Activated T-cell treated with anti-CD3 and anti-CD28 coated beads, Interleukin-2, amount 50 U/mL, for 48 hours (primary cell): ENCODE data around the gene FGD4.

ENCODE experiments used
- DNase-seq, 2 experiments: peaks; one replicate each; pipeline ENCODE4 v3.0.0-alpha.2; 2020

FGD4 gene

DNA sequence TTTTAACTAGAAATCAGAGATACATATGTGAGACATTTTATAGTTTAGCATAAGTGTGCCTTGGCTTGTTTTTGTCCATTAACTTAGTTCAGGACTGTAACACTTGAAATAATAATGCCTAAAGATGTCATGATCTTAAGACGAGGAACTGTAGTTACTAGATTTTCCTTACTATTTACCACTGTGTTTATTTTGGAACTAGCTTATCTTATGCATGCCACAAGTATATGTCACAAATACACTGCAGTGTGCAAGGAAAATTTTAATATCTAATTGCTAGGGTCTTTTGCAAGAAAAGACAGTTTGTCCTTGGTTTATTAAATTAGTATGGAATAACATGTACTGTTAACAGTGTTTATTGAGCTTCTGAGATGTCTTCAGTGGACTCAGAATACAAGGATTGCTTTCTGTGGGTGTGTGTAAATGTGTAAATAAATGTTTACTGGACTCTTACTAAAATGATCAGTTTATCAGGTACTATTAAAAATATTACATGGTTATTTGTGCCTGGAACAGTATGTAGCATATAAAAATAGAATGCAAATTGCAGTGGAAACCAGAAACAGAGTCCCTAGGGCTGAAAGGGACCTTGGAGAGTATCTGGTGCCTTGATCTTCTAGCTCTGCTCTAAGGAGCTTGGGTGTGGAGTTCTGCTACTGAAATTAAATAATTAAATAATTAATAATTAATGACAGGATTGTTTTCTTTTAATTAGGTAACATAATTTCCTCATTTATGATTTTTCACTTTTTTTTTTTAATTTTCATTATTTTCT is 58.1 kb downstream of the FGD4 start:
- DNase-seq, result no peak

DNA sequence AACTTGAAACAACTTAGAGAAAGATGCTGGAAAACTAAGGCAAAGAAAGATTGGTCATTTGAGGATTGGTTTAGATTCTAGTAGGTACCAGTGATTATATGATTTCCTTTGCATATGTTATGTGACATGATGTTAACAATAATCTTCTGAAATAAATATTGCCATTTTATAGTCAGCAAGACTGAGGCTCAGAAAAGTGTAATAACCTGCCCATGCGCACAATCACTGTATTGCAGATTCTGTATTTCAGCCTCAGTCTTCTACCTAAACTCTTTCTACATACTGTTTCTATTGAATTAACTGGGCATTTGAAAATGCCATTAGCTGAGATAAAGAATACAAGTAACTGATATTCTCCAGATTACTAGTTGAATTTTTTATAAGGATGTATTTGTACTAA is 61.3 kb downstream of the FGD4 start:
- DNase-seq, result no peak

DNA sequence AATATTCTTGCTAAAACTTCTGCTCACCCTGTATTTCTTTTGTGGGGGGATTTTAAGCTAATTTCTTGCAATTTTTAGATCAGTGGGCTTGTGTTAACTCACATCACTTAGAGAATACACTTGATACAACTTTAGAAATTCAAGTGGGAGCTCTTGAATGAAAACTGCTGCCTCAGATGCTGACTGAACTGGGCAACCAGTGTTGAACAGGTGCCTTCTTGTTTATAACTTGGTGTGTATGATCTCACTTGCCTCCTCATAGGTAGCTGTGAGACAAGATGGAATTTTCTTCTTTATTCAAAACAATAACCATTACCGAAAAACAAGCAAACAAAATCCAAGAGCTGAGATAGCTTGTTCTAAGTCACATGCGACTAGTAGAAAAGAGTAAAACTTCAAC is 63.5 kb downstream of the FGD4 start:
- no peak for DNase-seq

DNA sequence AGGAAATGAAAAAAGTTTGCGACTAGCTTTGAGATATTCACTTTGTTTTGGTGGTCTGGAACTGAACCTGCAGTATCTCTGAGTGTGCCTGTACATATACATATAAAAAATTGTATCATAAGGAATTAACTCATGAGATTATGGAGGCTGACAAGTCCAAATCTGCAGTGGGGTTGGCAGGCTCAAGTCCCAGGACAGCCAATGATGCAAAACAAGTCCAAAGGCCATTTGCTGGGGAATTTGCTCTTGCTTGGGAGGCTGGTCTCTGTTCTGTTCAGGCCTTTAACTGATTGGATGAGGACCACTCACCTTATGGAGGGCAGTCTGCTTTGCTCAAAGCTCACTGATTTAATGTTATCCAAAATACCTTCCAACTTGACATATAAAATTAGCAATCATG is 66.8 kb downstream of the FGD4 start:
- no peak for DNase-seq

DNA sequence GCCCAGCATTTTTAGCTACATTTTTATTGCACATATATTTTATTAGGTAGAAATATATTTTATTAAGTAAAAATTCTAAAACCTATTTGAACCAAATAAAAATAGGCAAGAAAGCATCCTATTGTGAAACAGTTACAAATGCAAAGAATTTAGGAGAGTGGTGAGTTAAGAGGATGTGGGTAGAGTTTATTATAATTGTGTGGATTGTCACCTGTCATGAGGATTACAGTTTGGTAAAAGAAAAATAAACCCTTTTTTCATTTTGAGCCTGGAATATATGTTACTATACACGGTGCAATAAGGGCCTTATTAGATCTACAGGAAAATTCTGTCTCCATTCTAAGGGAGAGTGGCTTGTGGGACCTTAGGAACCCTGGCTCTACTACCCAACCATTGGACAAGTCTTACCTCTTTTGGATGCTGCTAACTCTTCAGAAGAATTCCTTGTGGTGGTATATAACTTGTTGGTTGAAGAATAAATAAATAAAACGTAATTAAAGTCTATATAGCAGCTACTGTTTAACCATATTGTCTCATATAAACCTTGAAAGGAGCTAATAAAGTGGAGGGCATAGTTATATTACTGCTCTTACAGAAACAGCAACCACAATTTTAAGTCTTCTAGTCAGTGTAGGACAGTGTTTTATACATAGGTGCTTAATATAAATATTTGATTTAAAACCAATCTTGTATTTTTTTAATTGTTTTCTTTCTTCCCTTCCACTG is 67.8 kb downstream of the FGD4 start:
- DNase-seq, result no peak

DNA sequence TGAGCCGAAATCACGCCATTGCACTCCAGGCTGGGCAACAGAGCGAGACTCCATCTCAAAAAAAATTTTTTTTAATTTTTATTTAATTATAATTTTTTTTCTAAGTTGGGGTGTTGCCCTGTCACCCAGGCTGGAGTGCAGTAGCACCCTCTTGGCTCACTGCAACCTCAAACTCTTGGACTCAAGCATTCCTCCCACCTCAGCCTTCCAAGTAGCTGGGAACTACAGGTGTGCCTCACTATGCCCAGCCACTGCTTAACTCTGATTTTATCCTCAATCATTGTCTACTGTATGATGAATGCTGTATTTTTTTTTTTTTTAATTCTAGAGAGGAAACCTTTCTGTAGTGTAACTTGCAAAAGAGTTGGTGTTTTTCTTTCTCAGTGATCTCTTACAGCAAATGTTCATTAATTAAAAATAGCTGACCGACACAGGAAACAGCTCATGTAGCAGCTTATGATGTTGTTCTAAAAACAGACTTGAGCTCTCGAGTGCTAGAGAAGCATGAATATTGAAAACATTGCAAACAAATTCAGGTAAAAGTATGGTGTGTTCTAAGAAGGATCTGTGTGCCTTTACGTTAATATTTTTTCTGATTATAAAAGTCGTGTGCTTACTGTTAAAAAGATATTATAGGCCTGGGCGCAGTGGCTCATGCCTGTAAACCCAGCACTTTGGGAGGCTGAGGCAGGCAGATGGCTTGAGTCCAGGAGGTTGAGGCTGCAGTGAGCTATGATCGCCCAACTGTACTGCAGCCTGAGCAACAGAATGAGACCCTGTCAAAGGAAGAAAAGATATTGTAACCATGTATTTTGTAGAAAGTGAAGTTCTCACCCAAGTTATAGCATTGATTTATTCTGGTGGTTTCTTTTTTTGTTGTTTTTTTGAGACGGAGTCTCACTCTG is 68.9 kb downstream of the FGD4 start:
- DNase-seq, result no peak

DNA sequence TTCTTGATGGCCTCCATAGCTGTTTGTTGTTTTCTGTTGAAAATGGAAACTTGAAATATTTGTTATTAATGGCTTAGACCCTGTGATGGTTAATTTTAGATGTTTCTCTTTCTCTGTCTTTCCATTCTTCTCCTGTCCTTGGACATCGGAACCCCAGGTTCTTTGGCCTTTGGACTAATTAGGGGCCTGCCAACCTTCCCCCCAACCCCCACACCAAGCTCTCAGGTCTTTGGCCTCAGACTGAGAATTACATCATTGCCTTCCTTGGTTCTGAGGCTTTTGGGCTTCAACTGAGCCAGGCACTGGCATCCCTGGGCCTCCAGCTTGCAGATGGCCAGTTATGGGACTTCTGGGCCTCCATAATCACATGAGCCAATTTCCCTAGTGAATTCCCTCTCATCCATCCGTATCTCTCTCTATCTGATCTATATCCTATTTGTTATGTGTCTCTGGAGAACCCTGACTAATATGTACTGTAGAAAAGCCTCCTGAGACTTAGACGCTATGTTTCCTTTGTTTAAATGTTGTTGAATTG is 71.6 kb downstream of the FGD4 start:
- no peak for DNase-seq

DNA sequence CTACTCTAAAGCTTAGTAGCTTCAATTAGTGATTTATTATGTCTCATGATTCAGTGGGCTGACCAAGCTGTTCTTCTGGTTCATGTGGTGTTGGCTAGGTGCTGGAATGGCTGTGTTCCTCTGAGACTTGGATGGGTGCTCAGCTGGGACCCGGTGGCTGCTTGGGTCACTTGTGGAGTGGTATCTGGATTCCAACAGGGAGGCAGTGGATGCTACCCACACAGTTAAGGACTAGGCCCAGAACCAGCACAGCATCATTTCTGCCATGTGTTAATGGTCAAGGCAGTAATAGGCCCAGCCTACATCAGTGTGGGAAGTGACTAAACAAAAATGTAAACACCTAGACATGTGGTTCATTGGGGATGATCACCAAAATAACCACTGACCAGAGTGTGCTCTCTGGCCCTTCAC is 72.2 kb downstream of the FGD4 start:
- no peak for DNase-seq

DNA sequence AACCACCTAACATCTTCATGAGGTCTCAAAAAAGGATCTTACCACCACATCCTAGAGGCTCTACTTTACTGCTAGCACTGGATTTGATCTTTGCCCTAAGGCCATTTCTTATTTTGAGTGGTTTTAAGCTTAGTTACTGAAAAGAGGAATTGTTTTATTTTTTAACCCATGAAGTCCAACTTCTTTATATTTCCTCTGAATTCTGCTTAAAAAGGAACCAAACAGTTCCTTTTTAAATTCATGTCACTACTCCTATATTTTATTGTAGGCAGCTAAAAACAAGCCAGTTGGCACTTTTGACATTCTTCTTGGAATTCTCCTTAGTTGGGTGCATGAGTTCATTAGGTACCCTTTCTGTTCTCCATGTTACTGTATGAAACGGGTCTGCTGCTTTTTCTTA is 76.4 kb downstream of the FGD4 start:
- no peak for DNase-seq

DNA sequence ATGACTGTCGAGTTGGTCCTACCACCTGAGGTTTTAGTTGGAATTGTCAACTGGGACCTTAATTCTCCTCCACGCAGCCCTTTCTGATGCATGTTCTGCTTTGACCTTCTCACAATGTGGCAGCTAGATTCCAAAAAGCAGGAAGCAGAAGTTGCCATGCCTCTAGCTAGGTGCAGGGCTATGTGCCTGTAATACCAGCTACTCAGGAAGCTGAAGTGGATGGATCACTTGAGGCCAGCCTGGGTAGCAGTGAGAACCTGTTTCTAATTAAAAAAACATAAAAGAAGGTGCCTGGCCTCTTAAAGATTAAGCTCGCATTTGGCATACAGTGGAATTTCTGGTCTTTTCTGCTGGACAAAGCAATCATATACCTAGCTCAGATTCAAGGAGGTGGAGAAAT is 77.1 kb downstream of the FGD4 start:
- no peak for DNase-seq

DNA sequence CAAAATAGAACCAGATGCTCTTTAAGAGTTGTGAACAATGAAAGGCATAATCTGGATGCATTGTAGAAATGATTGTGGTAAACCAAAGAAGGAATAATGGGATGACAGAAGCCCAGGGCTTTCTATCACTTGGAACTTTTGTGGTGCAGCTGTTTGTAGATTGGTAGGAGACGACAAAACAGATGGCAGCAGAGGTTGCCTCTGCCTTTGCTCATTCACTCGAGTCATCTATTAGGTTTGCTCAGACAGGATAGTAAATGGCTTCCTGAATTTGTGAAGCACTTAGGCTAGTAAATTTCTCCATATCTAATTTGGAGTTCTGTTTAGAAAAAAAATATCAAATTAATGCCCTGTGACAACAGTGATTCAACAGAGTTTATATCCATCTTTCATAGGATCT is 78.4 kb downstream of the FGD4 start:
- DNase-seq, result no peak

DNA sequence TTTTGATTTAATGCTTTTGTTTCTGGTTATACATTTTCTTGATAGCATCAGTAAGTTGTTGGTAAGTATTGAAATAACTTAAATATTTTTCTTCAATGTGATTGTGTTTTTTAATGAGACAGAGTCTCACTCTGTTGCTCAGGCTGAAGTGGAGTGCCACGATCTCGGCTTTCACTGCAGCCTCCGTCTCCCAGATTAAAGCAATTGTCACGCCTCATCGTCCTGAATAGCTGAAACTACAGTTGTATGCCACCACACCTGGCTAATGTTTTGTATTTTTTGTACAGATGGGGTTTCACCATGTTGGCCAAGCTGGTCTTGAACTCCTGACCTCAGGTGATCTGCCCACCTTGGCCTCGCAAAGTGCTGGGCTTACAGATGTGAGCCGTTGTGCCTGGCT is 78.8 kb downstream of the FGD4 start:
- DNase-seq, result no peak

DNA sequence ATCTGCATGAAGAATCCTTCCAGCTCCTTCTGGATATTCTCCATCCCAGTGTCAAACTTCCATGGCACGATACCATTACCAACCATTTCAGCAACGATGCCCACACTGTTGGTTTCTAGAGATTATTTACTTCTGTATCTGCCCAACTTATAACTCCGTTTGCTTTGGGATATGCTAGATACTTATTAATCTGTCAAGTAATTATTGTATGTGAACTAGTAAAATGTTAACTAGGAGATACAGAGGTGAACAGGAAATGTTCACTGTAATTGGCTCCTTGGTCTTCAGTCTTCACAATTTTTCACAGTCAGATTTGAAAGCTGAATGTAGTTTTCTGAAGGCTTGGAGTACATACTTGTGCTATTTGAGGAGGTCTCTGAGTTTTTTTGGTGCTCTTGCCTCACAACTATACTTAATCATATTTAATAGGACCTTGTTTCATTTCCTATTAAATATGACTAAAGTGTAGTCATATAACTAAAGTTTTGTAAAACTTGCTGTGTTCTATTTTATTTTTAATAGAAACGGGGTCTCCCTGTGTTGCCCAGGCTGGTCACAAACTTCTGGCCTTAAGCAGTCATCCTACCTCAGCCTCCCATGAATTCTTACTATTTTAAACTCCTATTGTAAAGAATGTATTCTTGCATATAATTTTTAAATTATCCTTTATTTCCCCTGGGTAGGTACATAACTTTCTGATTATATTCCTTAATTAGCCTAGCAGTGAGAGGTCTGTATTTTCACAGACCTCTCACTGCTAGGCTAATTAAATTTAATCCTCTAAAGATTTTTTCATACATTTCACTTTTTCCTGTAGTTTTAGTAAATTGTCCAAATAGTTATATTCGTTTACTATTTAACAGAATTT is 79.7 kb downstream of the FGD4 start:
- no peak for DNase-seq

DNA sequence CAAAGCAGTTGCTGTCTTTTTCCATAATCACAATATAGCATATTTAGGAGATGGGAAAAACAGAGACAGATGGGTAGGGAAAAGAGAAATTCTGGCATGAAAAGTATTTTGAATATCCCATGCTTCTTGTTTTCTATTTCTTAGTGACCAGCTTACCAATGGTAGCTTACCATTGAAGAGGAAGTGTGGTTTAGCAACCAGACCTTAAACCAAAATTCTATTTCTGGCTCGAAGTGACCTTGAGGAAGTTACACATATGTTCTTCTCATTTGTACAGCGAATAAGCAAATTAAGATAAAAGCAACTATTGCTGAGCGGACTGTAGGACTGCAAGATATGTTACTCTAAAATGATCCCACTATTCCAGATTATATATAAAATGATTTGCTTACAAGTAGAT is 82.9 kb downstream of the FGD4 start:
- DNase-seq, result no peak

DNA sequence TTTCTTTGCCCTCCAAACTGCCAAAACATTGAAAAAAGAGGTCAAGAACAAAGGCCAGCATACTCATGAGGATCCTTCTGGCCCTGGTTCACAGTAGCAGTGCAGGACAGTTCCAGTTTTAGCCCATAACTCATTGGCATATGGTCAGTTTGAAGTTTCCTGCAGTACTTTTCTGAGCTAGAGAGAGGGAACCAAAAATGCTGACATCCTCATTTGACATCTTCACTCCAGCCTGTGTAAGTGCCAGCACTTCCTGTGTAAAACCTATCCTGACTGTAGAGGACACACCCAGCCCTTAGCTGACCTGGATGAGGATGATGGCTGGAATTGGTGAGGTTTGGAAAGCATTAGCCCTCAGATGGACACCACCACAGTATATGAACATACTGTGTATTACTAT is 84.1 kb downstream of the FGD4 start:
- DNase-seq, result no peak

DNA sequence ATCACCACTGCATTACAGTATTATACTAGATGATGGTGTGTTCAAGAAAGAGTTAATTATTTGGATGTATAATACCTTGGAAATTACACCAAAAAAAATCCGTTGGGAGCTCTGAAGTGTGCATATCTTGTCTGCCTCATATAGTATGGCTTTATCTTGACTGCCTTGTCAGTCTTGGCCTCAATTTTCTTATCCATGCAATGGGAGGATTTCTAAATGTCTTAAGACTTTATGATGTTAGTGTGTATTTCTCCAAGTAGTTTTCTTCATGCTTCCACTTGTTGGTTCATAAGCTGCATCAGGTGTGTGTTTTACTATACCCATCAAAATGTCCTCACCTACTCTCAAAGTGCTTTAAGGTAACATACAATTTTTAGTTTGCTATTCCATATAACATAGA is 84.6 kb downstream of the FGD4 start:
- DNase-seq, result no peak

DNA sequence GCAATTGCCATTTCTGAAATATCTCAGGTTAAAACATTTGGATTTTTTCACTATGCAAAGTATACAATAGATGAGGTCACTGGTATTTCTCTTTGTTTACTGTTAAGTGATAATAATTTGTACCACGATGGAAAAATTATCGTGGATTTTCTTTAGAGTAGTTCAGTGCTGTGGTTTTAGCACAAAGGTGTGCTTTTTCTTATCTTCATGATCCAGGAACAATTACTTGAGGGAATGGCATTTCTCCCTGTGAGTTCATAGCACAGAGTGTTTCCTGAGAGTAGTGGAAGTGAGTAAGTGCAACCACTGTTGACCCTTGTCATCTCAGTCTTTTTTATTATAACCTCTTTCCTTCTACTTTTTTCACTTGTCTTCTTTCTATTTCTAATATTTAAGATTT is 86.8 kb downstream of the FGD4 start:
- DNase-seq, result no peak

DNA sequence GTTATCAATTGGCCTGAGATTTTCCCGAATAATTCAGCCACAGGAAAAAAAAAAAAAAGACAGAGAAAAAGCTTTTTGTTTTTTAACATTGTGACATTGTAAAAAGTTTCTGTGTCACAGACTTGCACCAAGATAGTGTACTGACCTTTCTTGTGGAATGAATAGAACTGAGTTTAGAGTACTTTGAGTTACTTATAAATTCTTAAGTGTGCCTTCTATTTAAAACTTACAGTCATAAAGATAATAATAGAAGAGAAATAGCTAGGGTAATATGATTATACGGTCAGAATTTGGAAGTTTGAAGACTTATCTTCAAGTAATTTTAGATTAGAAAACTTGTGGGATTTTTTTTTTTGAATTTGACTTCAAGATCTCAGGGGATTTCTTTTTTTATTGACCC is 88.8 kb downstream of the FGD4 start:
- DNase-seq, result no peak

DNA sequence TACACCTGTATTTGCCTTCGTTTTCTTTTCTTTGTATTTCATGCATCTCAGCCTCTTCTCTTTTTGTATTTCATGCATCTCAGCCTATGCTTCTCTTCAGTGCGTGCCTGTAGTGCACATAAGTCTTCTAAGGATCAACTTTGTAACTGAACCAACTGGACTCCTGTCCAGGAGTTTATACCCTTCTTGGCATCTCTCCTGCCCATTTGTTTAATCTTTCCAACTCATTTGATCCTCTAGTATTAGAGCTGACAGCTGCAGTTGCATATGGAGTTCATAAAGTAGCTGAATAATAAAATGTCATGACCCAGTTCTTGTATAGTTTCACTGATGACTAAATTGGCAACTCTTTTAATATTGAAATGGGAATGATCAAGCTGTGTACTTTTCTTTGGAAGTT is 89.7 kb downstream of the FGD4 start:
- DNase-seq, result no peak

DNA sequence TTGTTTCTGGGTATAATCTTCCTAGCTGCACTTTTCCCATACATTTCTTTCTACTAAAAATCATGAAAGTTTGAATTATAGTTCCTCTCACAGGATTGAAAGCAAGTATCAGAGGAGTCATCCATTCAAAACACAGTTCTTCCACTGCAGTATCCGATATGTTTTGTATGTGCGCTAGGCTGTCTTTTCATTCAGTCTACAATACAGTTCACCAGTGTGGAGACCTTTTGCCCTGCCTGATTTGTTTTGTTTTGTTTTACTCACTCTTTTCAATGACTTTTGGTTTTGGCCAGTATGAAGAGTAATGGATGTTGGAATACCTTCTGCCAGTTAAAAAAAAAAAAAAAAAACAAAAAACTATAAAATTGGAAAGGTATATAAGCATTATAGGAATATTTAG is 91.4 kb downstream of the FGD4 start:
- DNase-seq, result no peak

DNA sequence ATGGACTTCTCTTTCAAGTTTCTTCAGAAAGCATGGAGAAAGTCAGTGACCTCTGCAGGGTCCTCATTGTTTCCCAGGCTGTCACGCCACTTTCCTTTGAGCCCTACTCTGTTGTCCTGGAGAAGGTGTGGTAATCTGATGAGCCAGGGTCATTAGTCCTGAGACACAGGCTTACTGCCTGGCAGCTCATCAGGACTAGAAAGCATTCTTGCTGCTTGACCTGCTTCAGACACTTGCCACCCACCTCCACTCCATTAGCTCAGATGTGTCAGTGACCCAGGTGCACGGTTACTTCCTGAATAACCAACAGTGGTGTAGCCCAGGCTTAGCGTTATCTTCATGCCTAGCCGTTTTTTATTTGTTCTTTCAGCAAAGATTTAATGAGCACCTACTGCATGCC is 93.9 kb downstream of the FGD4 start:
- no peak for DNase-seq

DNA sequence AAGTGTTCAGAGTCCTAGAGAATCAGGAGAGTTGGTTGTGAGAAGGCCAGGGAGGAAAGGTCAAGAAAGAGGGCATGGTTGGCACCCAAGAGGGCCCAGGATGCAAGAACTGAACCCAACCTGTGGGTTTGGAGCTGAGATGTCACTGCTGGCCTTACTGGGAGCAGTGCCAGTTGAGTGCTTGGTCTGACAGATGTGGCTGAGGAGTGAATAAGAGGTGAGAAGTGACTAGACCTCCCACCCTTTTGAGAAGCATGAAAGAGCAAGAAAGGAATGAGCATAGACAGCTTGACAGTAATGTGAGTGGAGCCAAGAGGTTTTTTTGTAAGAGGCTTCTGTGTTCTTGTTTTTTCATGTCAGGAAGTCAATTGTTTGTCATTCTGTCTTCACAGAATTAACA is 95.3 kb downstream of the FGD4 start:
- peak; percentile 22 for DNase-seq
